Femur (tissue), 1 donor: ENCODE results near the gene IFT122.
"Not testable (repeated sequence)": the region's sequence is repeated elsewhere in the genome, so short reads cannot be mapped to it uniquely, and the experiment has no call there.

Source experiments
- DNase-seq: peaks from one replicate; pipeline ENCODE4 v3.0.0-alpha.2; 2017

The IFT122 gene

DNA sequence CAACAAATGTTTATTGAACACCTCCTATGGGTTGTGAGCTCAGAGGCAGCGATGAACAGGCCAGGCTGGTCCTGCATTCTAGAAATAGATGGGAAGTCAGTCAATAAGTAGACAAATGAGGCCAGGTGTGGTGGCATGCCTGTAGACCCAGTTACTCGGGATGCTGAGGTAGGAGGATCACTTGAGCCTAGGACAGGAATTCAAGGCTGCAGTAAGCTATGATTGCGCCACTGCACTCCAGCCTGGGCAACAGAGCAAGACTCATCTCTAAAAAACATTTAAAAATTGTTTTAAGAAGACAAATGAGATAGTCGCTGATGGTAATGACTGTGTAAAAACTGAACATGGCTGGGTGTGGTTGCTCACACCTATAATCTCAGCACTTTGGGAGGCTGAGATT is 84.1 kb downstream of the IFT122 start:
- DNase-seq, result no peak

- no peak for DNase-seq
Measured at GRCh38 chr3:129525341-129525968, 85.4 kb downstream of the IFT122 start.

GRCh38 chr3:129526121-129526900 is 86.3 kb downstream of the IFT122 start:
- no peak for DNase-seq

DNA sequence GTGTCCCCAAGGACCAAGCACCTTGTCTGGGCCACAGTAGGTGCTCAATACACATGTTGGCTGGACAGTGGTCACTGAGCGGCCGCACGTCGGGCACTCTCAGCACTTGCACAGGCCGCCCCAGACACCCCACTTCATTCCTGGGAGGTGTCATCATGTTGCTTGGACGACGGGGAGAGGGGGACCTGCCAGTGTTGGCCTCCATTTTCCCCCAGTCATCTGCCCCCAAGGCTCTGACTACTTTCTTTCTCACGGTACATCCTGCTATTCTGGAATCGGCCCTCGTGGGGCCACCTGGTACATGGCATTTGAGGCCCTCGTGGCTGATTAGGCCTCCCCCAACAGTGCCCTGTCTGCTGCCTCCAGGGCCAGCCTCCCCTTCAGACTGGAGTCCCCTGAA is 87.2 kb downstream of the IFT122 start:
- DNase-seq, result no peak

GRCh38 chr3:129528589-129529100 is 88.6 kb downstream of the IFT122 start, which contains the start of gene RHO:
RHO (plus strand) TSS chr3:129528639; CDS start chr3:129528734, 95 bp downstream.
- DNase-seq, result no peak

- no peak for DNase-seq
Measured at GRCh38 chr3:129529436-129530210, 89.6 kb downstream of the IFT122 start.

GRCh38 chr3:129530251-129530791 is 90.3 kb downstream of the IFT122 start:
- DNase-seq, result no peak

DNA sequence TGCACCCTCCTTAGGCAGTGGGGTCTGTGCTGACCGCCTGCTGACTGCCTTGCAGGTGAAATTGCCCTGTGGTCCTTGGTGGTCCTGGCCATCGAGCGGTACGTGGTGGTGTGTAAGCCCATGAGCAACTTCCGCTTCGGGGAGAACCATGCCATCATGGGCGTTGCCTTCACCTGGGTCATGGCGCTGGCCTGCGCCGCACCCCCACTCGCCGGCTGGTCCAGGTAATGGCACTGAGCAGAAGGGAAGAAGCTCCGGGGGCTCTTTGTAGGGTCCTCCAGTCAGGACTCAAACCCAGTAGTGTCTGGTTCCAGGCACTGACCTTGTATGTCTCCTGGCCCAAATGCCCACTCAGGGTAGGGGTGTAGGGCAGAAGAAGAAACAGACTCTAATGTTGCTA is 90.8 kb downstream of the IFT122 start:
- DNase-seq, result no peak

DNA sequence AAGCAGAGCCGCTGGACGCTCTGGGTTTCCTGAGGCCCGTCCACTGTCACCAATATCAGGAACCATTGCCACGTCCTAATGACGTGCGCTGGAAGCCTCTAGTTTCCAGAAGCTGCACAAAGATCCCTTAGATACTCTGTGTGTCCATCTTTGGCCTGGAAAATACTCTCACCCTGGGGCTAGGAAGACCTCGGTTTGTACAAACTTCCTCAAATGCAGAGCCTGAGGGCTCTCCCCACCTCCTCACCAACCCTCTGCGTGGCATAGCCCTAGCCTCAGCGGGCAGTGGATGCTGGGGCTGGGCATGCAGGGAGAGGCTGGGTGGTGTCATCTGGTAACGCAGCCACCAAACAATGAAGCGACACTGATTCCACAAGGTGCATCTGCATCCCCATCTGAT is 91.7 kb downstream of the IFT122 start:
- no peak for DNase-seq

DNA sequence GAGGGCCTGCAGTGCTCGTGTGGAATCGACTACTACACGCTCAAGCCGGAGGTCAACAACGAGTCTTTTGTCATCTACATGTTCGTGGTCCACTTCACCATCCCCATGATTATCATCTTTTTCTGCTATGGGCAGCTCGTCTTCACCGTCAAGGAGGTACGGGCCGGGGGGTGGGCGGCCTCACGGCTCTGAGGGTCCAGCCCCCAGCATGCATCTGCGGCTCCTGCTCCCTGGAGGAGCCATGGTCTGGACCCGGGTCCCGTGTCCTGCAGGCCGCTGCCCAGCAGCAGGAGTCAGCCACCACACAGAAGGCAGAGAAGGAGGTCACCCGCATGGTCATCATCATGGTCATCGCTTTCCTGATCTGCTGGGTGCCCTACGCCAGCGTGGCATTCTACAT is 92.2 kb downstream of the IFT122 start:
- no peak for DNase-seq

DNA sequence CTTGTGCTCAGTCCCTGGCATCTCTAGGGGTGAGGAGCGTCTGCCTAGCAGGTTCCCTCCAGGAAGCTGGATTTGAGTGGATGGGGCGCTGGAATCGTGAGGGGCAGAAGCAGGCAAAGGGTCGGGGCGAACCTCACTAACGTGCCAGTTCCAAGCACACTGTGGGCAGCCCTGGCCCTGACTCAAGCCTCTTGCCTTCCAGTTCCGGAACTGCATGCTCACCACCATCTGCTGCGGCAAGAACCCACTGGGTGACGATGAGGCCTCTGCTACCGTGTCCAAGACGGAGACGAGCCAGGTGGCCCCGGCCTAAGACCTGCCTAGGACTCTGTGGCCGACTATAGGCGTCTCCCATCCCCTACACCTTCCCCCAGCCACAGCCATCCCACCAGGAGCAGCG is 93.4 kb downstream of the IFT122 start:
- DNase-seq, result no peak

DNA sequence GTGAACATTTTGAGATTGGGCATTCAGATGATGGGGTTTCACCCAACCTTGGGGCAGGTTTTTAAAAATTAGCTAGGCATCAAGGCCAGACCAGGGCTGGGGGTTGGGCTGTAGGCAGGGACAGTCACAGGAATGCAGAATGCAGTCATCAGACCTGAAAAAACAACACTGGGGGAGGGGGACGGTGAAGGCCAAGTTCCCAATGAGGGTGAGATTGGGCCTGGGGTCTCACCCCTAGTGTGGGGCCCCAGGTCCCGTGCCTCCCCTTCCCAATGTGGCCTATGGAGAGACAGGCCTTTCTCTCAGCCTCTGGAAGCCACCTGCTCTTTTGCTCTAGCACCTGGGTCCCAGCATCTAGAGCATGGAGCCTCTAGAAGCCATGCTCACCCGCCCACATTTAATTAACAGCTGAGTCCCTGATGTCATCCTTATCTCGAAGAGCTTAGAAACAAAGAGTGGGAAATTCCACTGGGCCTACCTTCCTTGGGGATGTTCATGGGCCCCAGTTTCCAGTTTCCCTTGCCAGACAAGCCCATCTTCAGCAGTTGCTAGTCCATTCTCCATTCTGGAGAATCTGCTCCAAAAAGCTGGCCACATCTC is 94.5 kb downstream of the IFT122 start:
- DNase-seq, result no peak

GRCh38 chr3:129535075-129535474 is 95.1 kb downstream of the IFT122 start:
- no peak for DNase-seq

DNA sequence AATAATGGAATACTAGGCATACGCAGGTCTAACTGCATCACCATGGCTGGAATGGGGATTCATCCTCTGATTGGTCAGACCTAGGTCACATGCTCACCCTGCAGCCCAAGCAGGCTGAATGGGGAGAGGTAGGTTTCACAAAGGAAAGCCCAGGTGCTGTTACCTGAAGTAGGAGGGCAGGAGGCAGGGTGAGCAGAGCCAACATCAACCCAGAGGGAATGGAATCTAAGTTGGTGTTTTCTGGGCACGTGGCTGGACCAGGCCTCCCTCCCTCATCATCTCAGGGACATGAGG is 96.3 kb downstream of the IFT122 start:
- no peak for DNase-seq

GRCh38 chr3:129536804-129537203 is 96.8 kb downstream of the IFT122 start:
- DNase-seq, result no peak

GRCh38 chr3:129539206-129539605 is 99.2 kb downstream of the IFT122 start:
- no peak for DNase-seq

DNA sequence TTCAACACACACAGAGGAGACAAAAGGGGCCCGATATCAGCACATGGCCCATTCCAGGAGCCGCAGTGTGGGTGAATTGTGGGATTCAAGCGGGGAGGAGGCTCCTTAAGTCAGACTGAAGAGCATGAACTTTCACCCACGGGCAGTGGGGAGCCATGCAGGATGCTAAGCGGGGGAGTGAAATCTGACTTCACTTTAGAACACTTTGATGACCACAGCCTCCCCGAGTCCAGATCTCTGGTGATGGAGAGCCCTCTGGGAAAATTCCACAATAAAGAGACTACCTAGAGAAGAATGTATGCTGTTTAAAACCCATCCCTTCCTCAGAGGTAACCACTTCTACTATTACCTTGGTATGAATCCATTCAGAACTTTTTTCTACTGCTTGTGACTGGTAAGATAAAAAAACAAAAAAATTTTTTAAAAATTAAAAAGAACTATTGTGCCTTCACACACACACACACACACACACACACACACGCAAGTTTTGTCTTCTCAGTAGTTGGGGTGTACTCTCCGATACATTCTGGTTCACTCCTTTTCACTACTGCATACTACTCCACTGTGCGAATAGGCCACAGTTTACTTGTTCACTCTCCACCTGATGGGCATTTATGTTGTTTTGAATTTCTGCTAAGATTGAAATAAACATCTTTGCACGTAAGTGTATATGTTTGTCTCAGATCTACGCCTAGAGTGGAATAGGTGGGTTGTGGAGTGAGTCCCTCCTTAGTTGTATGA is 100.9 kb downstream of the IFT122 start:
- DNase-seq, result no peak

GRCh38 chr3:129542747-129543146 is 102.7 kb downstream of the IFT122 start:
- no peak for DNase-seq

DNA sequence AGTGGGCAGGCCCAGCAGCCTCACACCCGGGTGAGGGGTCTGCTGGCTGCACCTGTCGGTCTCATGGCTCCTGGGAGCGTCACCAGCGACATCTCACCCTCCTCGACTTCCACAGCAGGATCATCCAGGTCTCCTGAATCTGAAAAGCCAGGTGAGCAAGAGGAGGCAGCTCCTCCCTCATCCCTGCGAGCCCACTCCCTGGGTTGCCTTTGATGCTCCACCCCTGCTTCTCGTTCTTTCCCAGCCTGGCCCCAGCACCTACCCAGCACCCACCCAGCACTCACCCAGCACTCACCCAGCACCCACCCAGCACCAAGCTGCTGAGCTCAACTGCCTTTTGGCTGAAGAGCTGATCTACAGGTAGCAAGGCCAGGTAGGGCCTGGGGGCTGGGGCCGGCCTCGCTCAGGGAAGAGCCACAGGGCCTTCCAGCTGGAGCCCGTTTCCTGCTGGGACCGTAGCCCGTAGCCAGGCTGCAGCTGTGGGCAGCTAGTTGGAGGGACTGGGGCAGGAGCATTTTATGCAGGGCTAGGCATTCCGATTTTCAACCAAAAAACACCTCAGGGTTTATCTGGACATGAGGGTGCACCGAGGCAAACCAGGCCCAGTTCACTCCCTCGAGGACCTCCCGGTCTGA is 103.2 kb downstream of the IFT122 start, which contains the start of gene H1-8:
TSS of gene H1-8 (plus strand) at position 20 of the 635 bp plus-strand sequence. CDS start at position 64, 44 bp downstream.
- DNase-seq, result no peak

DNA sequence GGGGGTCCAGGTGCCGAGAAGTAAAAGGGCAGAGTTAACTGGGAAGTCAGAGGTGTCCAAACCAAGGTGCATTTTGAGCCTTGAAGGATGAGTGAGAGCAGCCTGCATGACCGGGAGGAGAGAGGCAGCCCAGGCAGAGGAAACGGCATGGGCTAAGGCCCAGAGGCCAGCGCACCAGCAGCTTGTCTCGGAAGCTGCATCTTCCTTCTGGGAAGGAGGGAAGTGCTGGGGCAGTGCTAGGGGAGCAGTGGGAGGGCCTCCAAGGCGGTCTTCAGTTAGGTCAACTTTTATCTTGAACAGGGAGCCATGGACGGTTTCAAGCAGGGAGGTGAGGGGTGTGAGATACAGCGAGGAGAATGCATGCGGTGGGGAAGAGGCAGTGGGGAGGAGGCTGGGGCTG is 104.0 kb downstream of the IFT122 start:
- DNase-seq, result no peak

- DNase-seq, result not testable (repeated sequence)
Measured at GRCh38 chr3:129545951-129546350, 105.9 kb downstream of the IFT122 start.

DNA sequence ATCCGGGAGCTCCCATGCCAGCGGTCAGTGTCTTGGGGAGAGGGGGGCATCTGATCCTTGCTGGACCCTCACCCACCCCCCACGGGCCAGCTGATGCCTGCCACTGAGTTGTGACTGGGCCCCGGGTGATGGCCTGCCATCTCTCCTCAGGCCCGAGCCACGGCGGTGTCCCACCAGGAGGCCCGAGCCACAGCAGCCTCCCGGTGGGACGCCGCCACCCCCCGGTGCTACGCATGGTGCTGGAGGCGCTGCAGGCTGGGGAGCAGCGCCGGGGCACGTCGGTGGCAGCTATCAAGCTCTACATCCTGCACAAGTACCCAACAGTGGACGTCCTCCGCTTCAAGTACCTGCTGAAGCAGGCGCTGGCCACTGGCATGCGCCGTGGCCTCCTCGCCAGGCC is 107.2 kb downstream of the IFT122 start:
- DNase-seq, result no peak
